ENCODE results near the gene FATE1.
"Not testable (repeated sequence)": the region's sequence is repeated elsewhere in the genome, so short reads cannot be mapped to it uniquely, and the experiment has no call there.

Gene FATE1

GRCh38 chrX:151715752-151716151 is at the start of gene FATE1:
Gene FATE1 (plus strand): TSS chrX:151716035. CDS start chrX:151716120, 85 bp downstream.
- no peak for DNase-seq

GRCh38 chrX:151675121-151675746 is 40.6 kb upstream of the FATE1 start:
- no peak for DNase-seq

GRCh38 chrX:151676196-151676595 is 39.6 kb upstream of the FATE1 start:
- no peak for DNase-seq

GRCh38 chrX:151679798-151680402 is 35.9 kb upstream of the FATE1 start:
- no peak for DNase-seq

- peak in 3 of 4 experiments; percentile 5 to 42 (median 10) for DNase-seq
Measured at GRCh38 chrX:151680805-151681204, 35.0 kb upstream of the FATE1 start.

GRCh38 chrX:151687635-151688034 is 28.2 kb upstream of the FATE1 start:
- no peak for DNase-seq

- no peak for DNase-seq
Measured at GRCh38 chrX:151688695-151689094, 27.1 kb upstream of the FATE1 start.

GRCh38 chrX:151692825-151693224 is 23.0 kb upstream of the FATE1 start:
- no peak for DNase-seq

- DNase-seq = no peak
Measured at GRCh38 chrX:151694121-151694520, 21.7 kb upstream of the FATE1 start.

- no peak for DNase-seq
Measured at GRCh38 chrX:151694661-151695582, 20.9 kb upstream of the FATE1 start, which contains the start of gene PRRG3. Gene PRRG3 (plus strand): TSS chrX:151695458. CDS start chrX:151698815, 3,357 bp downstream.

GRCh38 chrX:151695583-151696340 is 20.1 kb upstream of the FATE1 start:
- DNase-seq = no peak

- DNase-seq = not testable (repeated sequence)
Measured at GRCh38 chrX:151697082-151697481, 18.8 kb upstream of the FATE1 start.

GRCh38 chrX:151697522-151697921 is 18.3 kb upstream of the FATE1 start:
- no peak for DNase-seq

GRCh38 chrX:151698485-151698884 is 17.4 kb upstream of the FATE1 start:
- no peak for DNase-seq

- no peak for DNase-seq
Measured at GRCh38 chrX:151699746-151700145, 16.1 kb upstream of the FATE1 start.

GRCh38 chrX:151700581-151700980 is 15.3 kb upstream of the FATE1 start:
- no peak for DNase-seq

- DNase-seq = no peak
Measured at GRCh38 chrX:151701071-151701470, 14.8 kb upstream of the FATE1 start.

GRCh38 chrX:151701531-151701930 is 14.3 kb upstream of the FATE1 start:
- DNase-seq = no peak

- no peak for DNase-seq
Measured at GRCh38 chrX:151702026-151702714, 13.7 kb upstream of the FATE1 start.

GRCh38 chrX:151702741-151703340 is 13.0 kb upstream of the FATE1 start:
- DNase-seq = no peak

- no peak for DNase-seq
Measured at GRCh38 chrX:151703487-151703886, 12.3 kb upstream of the FATE1 start.
